ENCODE measurements around the gene UBE3B.
A peak's percentile ranks its signal among the peaks of the same experiment; 100 is the strongest.

UBE3B gene

DNA sequence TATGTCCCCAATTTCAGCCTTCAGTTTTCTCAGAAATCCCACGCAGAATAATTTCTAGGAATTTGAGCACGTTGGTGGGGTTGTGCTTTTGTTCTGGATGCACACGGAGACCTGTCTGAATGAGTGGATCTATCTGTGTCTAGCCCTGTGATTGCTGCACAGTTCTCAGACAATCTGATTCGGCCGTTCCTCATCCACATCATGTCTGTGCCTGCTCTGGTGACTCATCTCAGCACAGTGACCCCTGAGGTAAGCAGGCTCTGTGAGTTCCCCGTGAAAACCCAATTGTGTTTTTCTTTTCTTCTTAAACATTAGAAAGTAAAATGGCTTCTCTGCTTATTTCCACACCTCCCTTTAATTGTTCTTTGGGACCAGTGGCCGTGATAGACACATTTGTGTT lies 20.2 kb downstream of the UBE3B start:
- no peak for DNase-seq (ENCODE audit: low spot score)

DNA sequence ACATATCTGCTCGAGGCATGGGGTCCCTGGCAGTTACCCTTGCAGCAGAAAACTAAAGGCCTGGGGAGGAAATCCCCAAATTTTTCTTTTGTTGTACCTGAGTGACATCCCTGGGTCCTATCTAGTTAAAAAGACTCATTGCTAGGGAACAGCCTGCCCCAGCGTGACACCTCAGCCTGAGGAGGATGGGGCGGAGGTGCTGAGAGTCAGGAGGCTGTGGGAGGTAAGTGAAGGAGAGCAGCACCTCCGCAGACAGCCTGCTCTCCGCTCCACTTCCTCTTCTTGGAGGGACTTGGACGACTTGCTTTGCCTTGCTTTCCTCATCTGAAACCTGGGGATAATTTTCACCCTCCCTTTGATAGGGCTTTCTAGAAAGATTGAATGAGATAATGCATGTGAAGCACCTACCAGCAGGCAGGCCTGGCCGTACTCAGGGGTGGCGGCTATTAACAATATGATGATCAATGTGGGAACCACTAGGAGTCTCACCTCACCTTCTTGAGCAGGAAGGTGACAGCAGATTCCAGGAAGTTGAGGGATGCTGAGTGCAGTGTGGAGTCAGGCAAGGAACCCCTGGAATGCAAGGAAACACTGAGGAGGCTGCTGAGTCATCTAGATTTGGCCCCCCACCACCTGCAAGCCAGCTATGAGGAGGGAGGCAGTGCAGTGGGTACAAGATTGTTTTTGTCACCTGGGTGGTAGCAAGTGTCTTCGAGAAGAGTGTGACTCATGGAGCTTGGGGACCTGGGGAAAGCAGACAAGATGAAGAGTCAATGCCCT lies 23.2 kb downstream of the UBE3B start:
- DNase-seq (ENCODE audit: low spot score): no peak

DNA sequence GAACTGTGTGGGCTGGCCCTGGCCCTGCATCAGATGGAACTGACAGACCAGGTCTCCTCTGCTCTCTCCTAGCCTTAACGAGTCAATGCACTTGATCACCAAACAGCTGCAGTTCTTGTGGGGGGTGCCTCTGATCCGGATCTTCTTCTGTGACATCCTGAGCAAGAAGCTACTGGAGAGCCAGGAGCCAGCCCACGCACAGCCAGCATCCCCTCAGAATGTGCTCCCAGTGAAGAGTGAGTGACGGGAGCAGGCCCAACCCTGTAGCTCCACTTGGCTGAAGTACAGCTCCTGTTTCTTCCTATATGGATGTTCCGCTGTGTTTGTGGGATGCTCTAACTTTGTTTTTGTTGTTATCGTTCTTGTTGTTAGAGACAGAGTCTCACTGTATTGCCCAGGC lies 23.9 kb downstream of the UBE3B start:
- DNase-seq (ENCODE audit: low spot score): no peak

DNA sequence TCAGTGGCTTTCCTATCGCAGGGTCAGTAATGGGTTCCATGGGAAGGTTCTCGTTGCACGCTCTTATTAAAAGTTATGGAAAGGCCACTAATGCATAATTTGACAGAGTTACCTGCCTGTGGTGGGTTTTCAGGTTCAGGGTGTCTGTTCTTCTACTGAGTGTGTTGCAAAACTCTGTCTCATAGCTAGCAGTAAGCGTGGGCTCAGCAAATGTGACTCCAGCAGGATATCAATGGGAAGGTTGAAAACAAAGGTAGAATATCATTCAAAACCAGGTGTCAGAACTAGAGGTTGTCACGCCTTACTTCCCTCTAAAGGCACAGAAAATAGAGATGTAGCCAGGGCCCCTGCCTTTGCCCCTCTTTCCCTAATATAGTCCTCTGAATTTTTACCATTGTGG lies 24.9 kb downstream of the UBE3B start:
- DNase-seq (ENCODE audit: low spot score): no peak

DNA sequence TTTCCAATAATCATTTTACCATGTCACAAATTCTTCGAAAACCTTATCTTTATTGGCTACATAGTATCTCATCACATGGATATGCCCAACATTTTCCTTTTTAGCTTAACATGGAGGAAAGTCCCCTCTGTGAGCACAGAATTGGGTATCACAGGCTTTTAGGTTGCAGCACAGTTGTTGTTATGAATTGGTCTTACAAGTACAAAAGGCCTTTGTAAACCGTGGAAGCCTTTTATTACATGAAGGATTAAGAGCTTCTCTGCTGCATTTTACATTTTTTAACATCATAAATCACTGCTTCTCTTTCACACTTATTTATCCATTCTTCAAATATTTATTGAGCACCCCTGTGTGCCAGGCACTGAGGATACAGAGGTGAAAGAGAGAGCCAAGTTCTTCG lies 26.2 kb downstream of the UBE3B start:
- no peak for DNase-seq (ENCODE audit: low spot score)

DNA sequence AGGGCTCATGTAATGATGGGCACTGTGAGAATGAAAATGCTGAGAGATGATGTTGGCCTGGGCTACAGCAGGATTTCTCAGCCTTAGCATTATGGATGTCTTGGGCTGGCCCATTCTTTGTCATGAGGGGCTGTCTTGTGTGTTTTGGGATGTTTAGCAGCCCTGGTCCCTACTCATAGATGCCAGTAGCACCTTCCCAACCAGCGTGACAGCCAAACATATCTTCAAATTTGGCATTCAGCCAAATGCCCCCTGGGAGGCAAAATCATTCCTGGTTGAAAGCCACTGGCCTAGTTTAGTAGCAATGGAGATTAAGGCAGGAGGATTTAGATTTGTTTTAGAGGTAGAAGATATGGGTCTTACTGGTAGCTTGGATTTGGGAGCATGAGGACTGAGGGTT lies 26.6 kb downstream of the UBE3B start:
- DNase-seq (ENCODE audit: low spot score): peak; percentile 20

DNA sequence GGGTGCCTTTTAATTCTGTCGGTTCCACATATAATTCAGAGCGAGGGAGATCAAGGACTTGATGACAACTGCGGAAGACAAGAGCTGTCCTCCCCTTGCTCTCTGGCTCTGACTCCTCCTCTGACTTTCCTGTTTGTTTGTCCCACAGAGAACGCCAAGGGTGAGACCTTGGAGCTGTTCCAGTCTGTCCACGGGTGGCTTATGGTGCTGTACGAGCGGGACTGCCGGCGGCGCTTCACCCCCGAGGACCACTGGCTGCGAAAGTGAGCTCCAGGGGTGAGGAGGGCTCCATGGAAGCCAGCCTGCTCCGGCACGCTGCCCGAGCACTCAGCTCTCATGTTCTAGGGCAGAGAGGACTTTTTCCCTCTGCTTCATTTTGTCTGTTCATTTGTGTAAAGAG lies 32.8 kb downstream of the UBE3B start:
- DNase-seq (ENCODE audit: low spot score): no peak

DNA sequence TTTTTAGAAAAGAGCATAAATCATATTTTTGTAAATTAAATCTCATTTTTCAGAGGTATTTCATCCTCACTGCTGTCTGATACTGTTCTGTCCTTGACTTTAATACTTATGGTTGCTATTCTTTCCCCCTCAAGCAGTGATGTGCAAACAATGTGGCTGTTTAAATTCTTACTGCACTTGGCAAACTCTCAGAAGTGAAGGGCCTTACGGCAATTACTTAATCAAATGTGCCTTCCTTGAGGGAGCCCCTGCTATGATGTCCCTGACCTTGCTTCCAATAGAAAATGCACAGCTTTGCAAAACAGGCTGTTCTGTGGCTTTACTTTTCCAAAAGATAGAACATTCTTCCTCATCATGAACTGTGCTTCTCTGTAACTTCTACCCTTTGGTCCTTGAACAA lies 35.2 kb downstream of the UBE3B start:
- DNase-seq (ENCODE audit: low spot score): no peak

DNA sequence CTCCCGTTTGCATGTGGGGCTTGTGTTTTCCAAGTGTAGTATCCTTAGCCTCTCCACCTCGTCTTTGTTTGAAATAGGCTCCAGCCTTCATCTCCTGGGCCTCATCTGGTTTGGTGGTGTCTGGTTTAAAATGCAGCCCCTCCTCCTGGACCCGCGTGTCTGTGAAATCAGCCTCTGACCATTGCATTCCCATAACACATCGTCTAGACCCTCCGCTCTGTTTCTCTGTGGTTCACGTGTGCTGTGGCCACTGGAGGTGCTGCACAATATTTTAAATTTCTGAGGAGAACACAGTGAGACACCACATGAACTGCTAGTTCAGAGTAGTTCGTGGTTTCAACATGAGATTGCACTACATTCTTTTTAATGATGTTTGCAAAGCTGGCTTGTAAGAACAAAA lies 35.6 kb downstream of the UBE3B start:
- no peak for DNase-seq (ENCODE audit: low spot score)

DNA sequence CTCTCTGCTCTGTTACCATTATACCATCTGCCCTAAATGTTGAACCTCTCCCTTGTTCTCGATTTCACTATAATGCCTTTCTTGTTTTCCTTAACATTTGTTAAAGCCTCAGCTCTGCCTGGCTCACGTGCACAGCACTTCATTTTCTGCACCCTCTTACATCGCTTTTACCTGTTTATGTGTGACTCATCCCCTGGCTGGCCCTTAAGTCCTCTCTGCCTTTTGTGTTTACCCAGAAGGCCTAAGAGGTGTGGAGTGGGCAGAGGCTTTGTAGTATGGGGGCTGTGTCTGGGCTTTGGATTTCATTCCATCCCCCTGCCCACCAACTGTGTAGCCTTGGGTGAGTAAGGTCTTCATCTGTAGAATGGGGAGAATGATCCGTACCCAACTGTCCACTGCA lies 36.5 kb downstream of the UBE3B start:
- no peak for DNase-seq (ENCODE audit: low spot score)

DNA sequence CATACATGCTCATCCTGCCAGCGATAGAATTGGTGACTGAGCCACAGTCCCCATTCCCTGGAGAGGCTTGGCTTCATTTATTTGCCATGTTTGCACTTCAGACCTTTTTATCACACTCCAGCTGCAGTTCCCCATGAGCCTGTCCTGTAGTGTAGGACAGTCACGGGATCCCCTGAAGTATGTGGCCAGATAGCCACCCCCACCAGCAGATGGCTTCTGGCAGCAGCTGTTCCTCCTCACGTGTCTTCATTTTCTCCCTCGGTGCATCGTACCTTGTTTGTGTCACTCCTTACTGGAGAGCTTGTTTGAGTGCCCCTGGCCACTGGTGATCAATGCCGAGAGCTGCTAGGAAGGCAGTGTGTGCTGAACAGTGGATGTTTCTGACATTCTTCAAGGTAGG lies 40.2 kb downstream of the UBE3B start:
- DNase-seq (ENCODE audit: low spot score): no peak

DNA sequence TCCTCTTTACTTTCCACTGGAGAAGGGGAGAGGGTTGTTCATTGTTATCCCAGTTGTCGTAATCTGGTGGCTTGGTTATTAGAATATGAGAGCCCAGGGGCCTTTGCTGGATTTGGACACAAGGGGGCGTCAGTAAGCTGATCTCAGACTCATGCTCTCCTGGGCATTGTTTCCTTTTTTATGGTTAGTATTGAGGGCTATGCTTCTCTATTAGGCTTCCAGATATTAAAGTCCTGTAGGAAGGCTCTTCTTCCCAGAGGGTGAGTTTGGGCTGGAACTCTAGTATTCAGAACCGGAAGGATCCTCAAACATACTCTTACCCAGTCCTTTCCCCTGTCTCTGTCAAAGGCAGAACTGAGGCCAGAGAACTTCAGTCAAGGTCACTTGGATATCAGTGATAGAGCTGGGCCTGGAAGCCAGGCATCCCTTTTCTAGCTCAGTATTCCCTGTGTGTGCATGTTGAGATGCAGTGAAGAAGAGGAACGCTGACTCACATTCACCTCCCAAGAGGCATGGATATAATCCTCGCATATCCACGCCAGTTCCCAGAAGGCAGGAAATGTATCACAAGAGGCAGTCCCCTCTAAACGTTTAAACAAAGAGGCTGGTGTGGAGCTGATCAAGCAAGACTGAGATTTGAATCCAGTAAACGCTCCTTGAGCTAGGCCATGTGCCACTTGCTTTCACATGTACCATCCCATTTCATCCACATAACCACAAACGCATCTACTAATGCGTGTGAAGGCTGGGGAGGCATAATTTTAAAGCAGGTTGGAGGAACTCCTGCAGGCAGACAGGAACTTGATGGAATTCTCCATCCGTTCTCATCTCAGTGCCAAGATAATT lies 41.6 kb downstream of the UBE3B start:
- peak; percentile 66 for DNase-seq (ENCODE audit: low spot score)

DNA sequence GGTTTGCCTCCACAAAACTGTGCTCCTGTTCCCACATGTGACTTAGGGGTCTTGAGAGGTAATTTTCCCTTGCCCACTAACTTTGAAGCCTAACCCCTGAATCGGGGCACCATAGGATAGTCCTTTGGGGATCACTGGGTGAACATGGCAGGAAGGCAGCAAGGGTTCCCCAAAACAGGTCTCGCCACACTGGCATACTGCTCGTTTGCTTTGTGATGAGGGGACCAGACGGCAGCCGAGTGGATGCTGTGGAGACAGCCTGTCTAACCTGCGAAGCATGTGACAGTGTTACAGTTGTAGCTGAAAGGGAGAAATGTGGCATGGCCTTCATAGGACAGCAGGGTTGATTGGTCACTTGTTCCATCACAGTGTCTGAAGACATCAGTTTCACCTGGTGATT lies 42.4 kb downstream of the UBE3B start:
- DNase-seq (ENCODE audit: low spot score): no peak

DNA sequence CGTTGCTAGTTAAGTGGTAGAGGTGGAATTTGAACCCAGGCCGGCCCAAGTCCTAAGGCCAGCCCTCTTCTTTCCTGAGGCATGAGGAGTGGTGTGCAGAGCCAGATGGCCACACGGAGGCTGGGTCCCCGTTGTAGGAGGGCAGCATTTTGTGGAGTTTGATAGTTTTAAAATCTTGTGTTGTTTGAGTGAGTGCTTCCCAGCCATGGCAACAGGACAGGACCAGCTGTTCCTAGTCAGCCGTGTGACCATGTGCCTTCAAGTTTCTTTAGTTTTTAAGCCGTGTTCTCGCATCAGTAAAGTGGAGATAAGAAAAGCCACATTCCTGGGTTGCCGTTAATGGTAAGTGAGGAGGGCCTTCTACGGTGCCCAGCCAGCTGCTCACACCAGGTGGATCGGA lies 44.4 kb downstream of the UBE3B start:
- DNase-seq (ENCODE audit: low spot score): no peak

DNA sequence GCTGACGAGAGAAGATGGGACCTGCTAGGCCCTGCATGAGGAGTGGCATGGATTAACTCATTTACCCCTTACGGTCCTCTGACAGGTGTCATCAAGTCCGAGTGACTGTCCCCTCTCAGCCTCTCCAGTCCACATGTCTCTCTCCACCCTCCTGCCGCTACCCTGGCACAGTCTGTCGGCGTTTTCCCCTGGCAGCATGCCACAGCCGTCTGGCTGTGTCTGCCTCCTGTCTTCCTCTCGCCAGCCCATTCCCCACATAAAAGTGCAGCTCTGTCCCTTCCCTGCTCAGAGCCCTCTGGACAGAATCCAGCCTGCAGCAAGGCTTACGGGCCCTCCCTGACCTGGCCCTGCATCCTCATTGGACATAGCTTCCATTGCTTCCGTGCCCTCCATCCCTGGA lies 45.6 kb downstream of the UBE3B start:
- peak; percentile 75 for DNase-seq (ENCODE audit: low spot score)

DNA sequence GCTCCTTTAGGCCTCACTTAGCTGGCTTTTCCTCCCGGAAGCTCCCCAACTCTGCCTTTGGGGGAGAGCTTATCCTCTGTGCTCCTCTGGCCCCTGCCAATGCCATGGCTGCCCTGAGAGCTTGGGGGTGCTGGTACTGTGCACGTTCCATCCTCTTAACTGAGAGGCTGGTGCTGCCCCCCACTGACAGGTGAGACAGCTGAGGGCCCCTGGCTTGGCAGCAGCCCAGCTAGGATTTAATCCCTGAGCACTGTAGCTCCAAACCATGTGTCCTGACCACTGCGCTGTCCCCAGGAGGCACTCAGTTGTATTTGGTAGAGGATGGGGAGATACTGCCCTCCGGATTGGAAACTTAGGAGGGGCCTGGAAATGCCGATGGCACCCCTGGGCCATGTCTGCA lies 46.1 kb downstream of the UBE3B start:
- no peak for DNase-seq (ENCODE audit: low spot score)

DNA sequence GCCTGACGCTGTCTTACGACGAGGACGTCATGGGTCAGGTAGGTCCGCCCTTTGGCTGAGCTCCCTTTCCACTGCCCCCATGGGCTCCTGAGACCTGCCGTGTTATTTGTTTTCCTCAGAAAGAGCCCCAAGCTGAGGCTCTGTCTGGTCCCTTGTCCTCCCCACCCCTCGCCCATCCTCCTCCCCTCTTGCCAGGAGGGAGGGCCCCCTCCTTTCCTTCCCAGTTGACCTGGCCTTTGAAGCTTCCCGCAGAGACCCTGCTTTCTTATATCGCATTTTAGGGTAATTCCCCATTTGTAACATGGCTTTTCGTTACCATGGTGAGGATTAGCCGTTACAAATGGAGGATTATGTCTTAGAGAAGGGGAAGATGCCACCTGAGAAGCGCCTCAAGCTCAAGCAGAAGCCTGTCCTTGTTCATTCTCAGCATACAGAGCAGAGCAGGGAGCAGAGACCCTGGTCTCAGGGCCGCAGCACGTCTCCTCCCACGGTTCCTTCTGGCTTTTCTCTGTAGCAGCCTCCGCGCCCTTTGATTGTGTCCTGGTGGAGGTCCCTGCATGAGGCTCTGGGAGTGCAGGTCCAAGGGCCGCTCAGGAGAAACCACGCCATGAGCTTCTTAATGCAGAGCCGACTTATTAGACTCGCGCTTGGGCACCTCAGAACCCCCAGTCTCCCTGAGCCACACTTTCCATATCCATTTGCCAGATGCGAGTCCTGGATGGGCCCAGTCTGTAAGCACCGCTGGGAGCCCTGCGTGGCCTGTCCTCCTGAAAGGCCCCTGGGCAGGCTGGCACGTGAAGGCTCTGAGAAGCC lies 47.2 kb downstream of the UBE3B start:
- DNase-seq (ENCODE audit: low spot score): no peak

DNA sequence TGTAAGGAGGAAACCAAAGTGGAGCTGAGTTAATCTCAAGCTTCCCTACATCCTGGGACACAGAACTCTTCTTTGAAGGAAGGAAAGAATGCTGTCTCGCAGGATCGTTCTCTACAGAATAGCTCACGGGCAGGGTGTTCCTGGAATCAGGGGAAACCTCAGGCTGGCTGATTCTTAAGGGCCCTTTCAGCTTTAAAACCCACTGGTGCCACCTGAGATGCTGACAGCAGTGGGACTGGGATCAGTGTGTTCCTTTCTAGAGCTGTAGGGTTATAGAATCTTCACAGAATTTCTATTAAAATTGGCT lies 47.8 kb downstream of the UBE3B start:
- DNase-seq (ENCODE audit: low spot score): no peak

DNA sequence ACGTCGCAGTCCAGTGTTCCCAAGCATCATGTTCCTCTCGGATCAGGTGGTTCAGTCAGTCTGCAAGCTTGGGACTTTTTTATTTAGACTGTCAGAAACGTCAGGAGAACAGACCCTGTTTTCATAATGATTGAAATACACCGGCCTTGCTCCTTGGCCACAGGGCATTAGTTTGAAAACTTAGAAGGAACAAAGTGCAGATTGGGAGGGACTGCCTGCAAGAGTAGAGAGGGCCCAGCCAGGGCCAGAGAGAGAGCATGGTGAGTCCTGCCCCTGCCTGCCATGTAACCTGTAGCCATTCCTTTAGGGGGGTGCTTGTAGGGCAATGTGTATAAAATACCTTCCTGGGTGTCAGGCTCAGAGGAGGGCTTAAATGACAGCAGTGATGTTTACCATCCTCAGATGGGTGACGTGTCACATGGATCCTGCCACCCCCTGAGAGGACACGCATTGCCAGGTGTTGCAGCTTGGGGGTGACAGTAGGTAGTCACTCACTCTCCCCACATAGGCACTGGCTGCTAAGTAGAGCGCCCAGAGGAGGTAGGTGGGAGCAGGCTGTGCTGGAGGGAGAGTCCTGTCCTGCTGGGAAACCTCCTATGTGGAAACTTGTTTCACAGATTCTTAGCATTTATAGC lies 50.2 kb downstream of the UBE3B start:
- no peak for DNase-seq (ENCODE audit: low spot score)

DNA sequence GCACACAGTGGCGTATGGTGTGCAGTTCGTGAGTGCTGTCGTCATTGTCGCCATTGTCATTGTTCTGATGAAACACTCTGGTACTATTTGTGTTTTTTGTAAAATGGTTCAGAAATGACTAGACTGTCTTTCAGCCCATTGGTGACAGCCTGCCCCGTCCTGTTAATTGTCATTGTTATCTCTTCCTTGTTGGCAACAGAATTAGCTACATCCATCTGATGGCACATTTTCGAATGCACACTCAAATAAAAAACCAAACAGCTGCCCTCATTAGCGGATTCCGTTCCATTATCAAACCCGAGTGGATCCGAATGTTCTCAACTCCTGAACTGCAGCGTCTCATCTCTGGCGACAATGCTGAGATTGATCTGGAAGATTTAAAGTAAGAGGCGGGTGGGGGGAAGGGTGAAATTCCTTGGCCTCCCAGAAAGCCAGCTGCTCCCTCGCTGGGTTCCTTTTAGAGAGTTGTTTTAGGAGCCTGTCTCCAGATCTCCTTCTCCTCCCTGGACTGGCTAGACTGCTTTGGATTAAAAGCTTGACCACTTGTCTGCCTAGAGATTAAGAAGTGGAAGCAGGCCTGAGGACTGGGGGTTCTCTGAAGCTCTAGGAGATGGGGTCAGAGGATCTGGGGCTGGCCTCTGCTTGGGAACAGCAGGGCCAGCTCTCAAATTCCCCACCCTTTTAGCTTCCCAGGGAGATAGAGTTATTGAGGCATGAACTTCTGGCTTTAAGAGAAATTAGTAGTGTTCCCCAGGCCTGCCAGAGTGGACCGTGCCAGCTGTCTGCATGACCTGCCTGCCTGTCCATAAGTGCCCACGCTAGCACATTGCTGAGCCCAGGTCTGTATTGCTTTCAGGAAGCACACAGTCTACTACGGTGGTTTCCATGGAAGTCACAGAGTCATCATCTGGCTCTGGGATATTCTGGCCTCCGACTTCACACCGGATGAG lies 52.5 kb downstream of the UBE3B start:
- no peak for DNase-seq (ENCODE audit: low spot score)

DNA sequence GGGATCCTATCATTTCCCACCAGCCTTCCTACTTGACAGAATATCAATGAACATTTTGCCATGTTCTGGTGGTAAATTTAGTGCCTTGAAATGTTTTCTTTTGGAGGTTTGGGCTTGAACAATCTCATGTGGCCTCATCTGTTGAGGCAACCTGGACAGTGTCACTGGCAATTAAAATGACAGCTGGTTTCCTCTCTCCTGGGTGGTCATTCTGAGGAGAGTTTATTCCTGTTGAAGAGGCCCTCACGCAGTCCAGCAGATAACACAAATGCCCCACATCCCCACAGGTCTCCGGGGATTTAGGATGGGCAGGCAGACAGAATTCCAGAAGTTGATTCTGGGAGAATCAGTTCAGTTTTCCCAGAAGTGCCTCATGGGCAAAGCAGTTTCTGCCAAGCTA lies 54.0 kb downstream of the UBE3B start:
- no peak for DNase-seq (ENCODE audit: low spot score)
